SKM-1 treated with dmso at 0.1 percent for 144 hours (cell line): ENCODE results near the gene ZNF439.
"Not testable (repeated sequence)": the region's sequence is repeated elsewhere in the genome, so short reads cannot be mapped to it uniquely, and the experiment has no call there.

Source experiments
- DNase-seq: peaks from one replicate; lab custom pipeline; 2025; ENCODE audit not compliant: unreplicated experiment; lab: John Stamatoyannopoulos, UW

ZNF439 gene

GRCh38 chr19:11867766-11868165 lies 19.2 kb downstream of the ZNF439 start:
- not testable (repeated sequence) for DNase-seq

- no peak for DNase-seq
Measured at GRCh38 chr19:11868188-11868587, 19.7 kb downstream of the ZNF439 start.

GRCh38 chr19:11872624-11873023 lies 24.1 kb downstream of the ZNF439 start:
- no peak for DNase-seq

GRCh38 chr19:11873762-11874161 lies 25.2 kb downstream of the ZNF439 start:
- no peak for DNase-seq

- DNase-seq, result peak; percentile 37
Measured at GRCh38 chr19:11879687-11880266, 31.3 kb downstream of the ZNF439 start.

- DNase-seq, result no peak
Measured at GRCh38 chr19:11880598-11880997, 32.1 kb downstream of the ZNF439 start.

GRCh38 chr19:11881151-11881800 lies 32.8 kb downstream of the ZNF439 start:
- DNase-seq, result peak; percentile 46

- DNase-seq, result no peak
Measured at GRCh38 chr19:11882606-11883005, 34.1 kb downstream of the ZNF439 start.

GRCh38 chr19:11887234-11887610 lies 38.7 kb downstream of the ZNF439 start:
- DNase-seq, result no peak

- DNase-seq, result peak; percentile 63
Measured at GRCh38 chr19:11887611-11888531, 39.3 kb downstream of the ZNF439 start, which contains the start of gene ZNF69. Gene ZNF69 (plus strand): TSS chr19:11887782. CDS start chr19:11887924, 142 bp downstream.

GRCh38 chr19:11889901-11890300 lies 41.4 kb downstream of the ZNF439 start:
- not testable (repeated sequence) for DNase-seq

GRCh38 chr19:11890634-11891033 lies 42.1 kb downstream of the ZNF439 start:
- DNase-seq, result no peak

- no peak for DNase-seq
Measured at GRCh38 chr19:11894851-11895250, 46.3 kb downstream of the ZNF439 start.

- DNase-seq, result no peak
Measured at GRCh38 chr19:11902228-11902627, 53.7 kb downstream of the ZNF439 start.

GRCh38 chr19:11905928-11906327 lies 57.4 kb downstream of the ZNF439 start:
- DNase-seq, result no peak

GRCh38 chr19:11911937-11912336 lies 63.4 kb downstream of the ZNF439 start:
- DNase-seq, result not testable (repeated sequence)

- DNase-seq, result not testable (repeated sequence)
Measured at GRCh38 chr19:11914417-11915051, 66.0 kb downstream of the ZNF439 start.
